WERI-Rb-1 (cell line): ENCODE results near the gene DHDDS.

Experiments
- DNase-seq: peaks from one replicate; pipeline ENCODE4 v3.0.0-alpha.2; 2020
- H3K27ac ChIP-seq: fragments of 250-450 bp; sonication (Bioruptor Pico); 2 replicates; pipeline ENCODE4 v1.5.1; 2020; ENCODE audit warnings: mild to moderate bottlenecking, moderate library complexity
- H3K27me3 ChIP-seq: fragments of 250-450 bp; sonication (Bioruptor Pico); 2 replicates; pipeline ENCODE4 v1.5.1; 2021; ENCODE audit warnings: mild to moderate bottlenecking, low read depth, moderate library complexity; ENCODE audit not compliant: insufficient read depth, severe bottlenecking
- H3K36me3 ChIP-seq: fragments of 250-450 bp; sonication (Bioruptor Pico); 2 replicates; pipeline ENCODE4 v1.5.1; 2020; ENCODE audit warnings: mild to moderate bottlenecking, moderate library complexity
- H3K4me3 ChIP-seq: 2 replicates; pipeline ENCODE4 v1.5.1; 2011; ENCODE audit warnings: low read depth, mild to moderate bottlenecking, control low read depth, low read length
- H3K9me3 ChIP-seq: fragments of 250-450 bp; sonication (Bioruptor Pico); 2 replicates; pipeline ENCODE4 v1.5.1; 2021; ENCODE audit warnings: mild to moderate bottlenecking, moderate library complexity; ENCODE audit not compliant: severe bottlenecking
- CTCF ChIP-seq: IDR thresholded peaks from 2 replicates; pipeline ENCODE4 v1.5.1; 2011; ENCODE audit warnings: low read depth, mild to moderate bottlenecking, control low read depth, inconsistent platforms, low read length

DHDDS gene

GRCh38 chr1:26482921-26483320, 50.8 kb downstream of the DHDDS start:
- no peaks in the 10 kb centered on the region for H3K9me3 ChIP-seq
- H3K27ac ChIP-seq: no peak overlapping the region
- no peak for DNase-seq
- no peak overlapping the region for H3K4me3 ChIP-seq
- peaks cover 26% of the 10 kb centered on the region for H3K36me3 ChIP-seq
- no peaks in the 10 kb centered on the region for H3K27me3 ChIP-seq
- no peak for TF ChIP-seq CTCF

GRCh38 chr1:26483980-26484379, 51.9 kb downstream of the DHDDS start:
- Histone ChIP-seq H3K4me3 (no peak overlapping the region), H3K9me3 (no peaks in the 10 kb centered on the region), H3K27ac (no peak overlapping the region), H3K36me3 (peaks cover 19% of the 10 kb centered on the region), H3K27me3 (no peaks in the 10 kb centered on the region)
- no peak for DNase-seq
- no peak for TF ChIP-seq CTCF

GRCh38 chr1:26490155-26490554, 58.0 kb downstream of the DHDDS start:
- no peaks in the 10 kb centered on the region for H3K36me3 ChIP-seq
- no peaks in the 10 kb centered on the region for H3K9me3 ChIP-seq

GRCh38 chr1:26493267-26493666, 61.1 kb downstream of the DHDDS start:
- Histone ChIP-seq H3K4me3 (no peak overlapping the region), H3K27ac (no peak overlapping the region), H3K27me3 (no peaks in the 10 kb centered on the region), H3K9me3 (no peaks in the 10 kb centered on the region), H3K36me3 (no peaks in the 10 kb centered on the region)
- no peak for TF ChIP-seq CTCF
- DNase-seq: no peak

More at GRCh38 chr1:26490155-26490554, 58.0 kb downstream of the DHDDS start:
- H3K27ac ChIP-seq: no peak overlapping the region
- no peak for DNase-seq
- no peaks in the 10 kb centered on the region for H3K27me3 ChIP-seq
- H3K4me3 ChIP-seq: no peak overlapping the region
- no peak for TF ChIP-seq CTCF

- no peaks in the 10 kb centered on the region for H3K36me3 ChIP-seq
- no peak overlapping the region for H3K27ac ChIP-seq
- no peak overlapping the region for H3K4me3 ChIP-seq
- TF ChIP-seq CTCF: no peak
- H3K27me3 ChIP-seq: no peaks in the 10 kb centered on the region
- DNase-seq: no peak
- H3K9me3 ChIP-seq: no peaks in the 10 kb centered on the region
Measured at GRCh38 chr1:26493938-26494337, 61.8 kb downstream of the DHDDS start.

- DNase-seq: no peak
- no peak overlapping the region for H3K27ac ChIP-seq
- TF ChIP-seq CTCF: no peak
- H3K9me3 ChIP-seq: no peaks in the 10 kb centered on the region
- H3K36me3 ChIP-seq: no peaks in the 10 kb centered on the region
- H3K4me3 ChIP-seq: no peak overlapping the region
- no peaks in the 10 kb centered on the region for H3K27me3 ChIP-seq
Measured at GRCh38 chr1:26496861-26497260, 64.7 kb downstream of the DHDDS start.
